CD4-positive, alpha-beta T cell (primary cell): ENCODE data around the gene CRHBP. TPM values are rescaled to one million over a fixed set of nuclear protein-coding genes. Genes with fewer than 3 reads are reported as not detected.
"Not testable (repeated sequence)": the region's sequence is repeated elsewhere in the genome, so short reads cannot be mapped to it uniquely, and the experiment has no call there.

Experiments used
- ATAC-seq: fragments of 200-7000 bp; cut with Tn5 transposase; one replicate; pipeline ENCODE4 v1.10.0; 2022; ENCODE audit warnings: mild to moderate bottlenecking; ENCODE audit not compliant: poor library complexity
- CTCF ChIA-PET: fragments of 350-600 bp; sonication (Branson Sonifier 250); formaldehyde crosslinking; loops from one replicate; lab custom pipeline; 2021; ENCODE audit warnings: antibody characterized with exemption, inconsistent platforms; lab: Charles Lee
- POLR2A ChIA-PET: fragments of 350-600 bp; sonication (Branson Sonifier 250); formaldehyde crosslinking; loops from one replicate; lab custom pipeline; 2021; ENCODE audit warnings: antibody characterized with exemption, inconsistent platforms; lab: Charles Lee
- DNase-seq, 14 experiments: peaks; one replicate each; pipeline ENCODE4 v3.0.0-alpha.2; 2013 to 2020; ENCODE audit warnings: mixed read lengths in 2 of 14
- H3K27ac ChIP-seq, 2 donors: one replicate each; pipeline versions ENCODE4 v1.5.1 to v1.7.0; 2013; ENCODE audit warnings: low read length in 2 of 2, low read depth in 1 of 2, mild to moderate bottlenecking in 1 of 2
- H3K27me3 ChIP-seq, 2 experiments: 1 replicate in 1 of 2; 2 replicates in 1 of 2; pipeline versions ENCODE4 v1.6.1 to v1.7.0; 2013; ENCODE audit warnings: low read length in 2 of 2, control low read depth in 1 of 2, mild to moderate bottlenecking in 1 of 2, moderate library complexity in 1 of 2; ENCODE audit not compliant: insufficient read depth in 2 of 2, control insufficient read depth in 1 of 2
- H3K36me3 ChIP-seq: one replicate; pipeline ENCODE4 v1.6.1; 2013; ENCODE audit warnings: low read length, control low read depth; ENCODE audit not compliant: insufficient read depth
- H3K4me1 ChIP-seq: one replicate; pipeline ENCODE4 v1.6.1; 2013; ENCODE audit warnings: low read length, control low read depth; ENCODE audit not compliant: insufficient read depth
- H3K4me3 ChIP-seq: one replicate; pipeline ENCODE4 v1.5.1; 2013; ENCODE audit warnings: mild to moderate bottlenecking, low read length, moderate library complexity
- H3K9me3 ChIP-seq, 2 experiments: 1 replicate in 1 of 2; 2 replicates in 1 of 2; pipeline versions ENCODE4 v1.6.1 to v1.7.0; 2013; ENCODE audit warnings: low read length in 2 of 2, mild to moderate bottlenecking in 2 of 2, control low read depth in 1 of 2, moderate library complexity in 1 of 2; ENCODE audit not compliant: control insufficient read depth in 1 of 2, insufficient read depth in 1 of 2
- H3K27ac Mint-ChIP-seq: one replicate; pipeline ENCODE4 v1.8.0; 2020; ENCODE audit warnings: mixed read lengths
- H3K27me3 Mint-ChIP-seq: one replicate; pipeline ENCODE4 v1.8.0; 2021; ENCODE audit warnings: mixed read lengths
- H3K36me3 Mint-ChIP-seq: one replicate; pipeline ENCODE4 v1.8.0; 2021; ENCODE audit warnings: low read depth, mixed read lengths
- H3K4me1 Mint-ChIP-seq: one replicate; pipeline ENCODE4 v1.8.0; 2021; ENCODE audit warnings: low read depth, mixed read lengths
- H3K4me3 Mint-ChIP-seq: one replicate; pipeline ENCODE4 v1.8.0; 2020; ENCODE audit warnings: mild to moderate bottlenecking, mixed read lengths
- H3K9me3 Mint-ChIP-seq: one replicate; pipeline ENCODE4 v1.8.0; 2020; ENCODE audit warnings: mixed read lengths
- intact Hi-C, 2 experiments: fragments of 100-400 bp; cut with DNase I in 1 of 2; cut with micrococcal nuclease in 1 of 2; formaldehyde crosslinking; loops; one replicate each; pipeline versions ENCODE4 v1.15.1 to v1.9.0; 2023 to 2025; cut with DNase I, micrococcal nuclease
- polyA plus RNA-seq, 2 donors: library from polyadenylated mRNA; unstranded; fragments of 120-200 nt; gene quantifications; one replicate each; pipeline ENCODE4 v1.2.1, GENCODE V29; 2013
- total RNA-seq, 174 experiments: library from RNA in 2 of 174; stranded (reverse) in 2 of 174; gene quantifications; one replicate each; pipeline ENCODE4 v1.2.3 and lab custom pipeline; 2021 to 2026
- TF ChIP-seq, protein P1 (sequence below): fragments of 200-600 bp; IDR thresholded peaks from one replicate; pipeline ENCODE4 v1.8.0; 2022; ENCODE audit warnings: antibody characterized with exemption, mild to moderate bottlenecking

The CRHBP gene
- total RNA-seq (not detected), total RNA-seq (lab: John Stamatoyannopoulos, UW) (0 to 9.8 (median 0.86) reads per million in 172 experiments)
- 0.78 TPM for polyA plus RNA-seq (2013, experiment 1 of 2)
- polyA plus RNA-seq (2013, experiment 2 of 2): 0.04 TPM

GRCh38 chr5:76952795-76953536 lies at the start of gene CRHBP:
Gene CRHBP (plus strand): TSS chr5:76953045. CDS start chr5:76953135, 90 bp downstream.
- Mint-ChIP-seq H3K4me3 (no peak within 1 kb of the TSS), H3K27ac (no peak within 1 kb of the TSS), H3K27me3 (peaks cover 53% of the 10 kb centered on the region), H3K4me1 (no peaks in the 10 kb centered on the region), H3K9me3 (no peaks in the 10 kb centered on the region), H3K36me3 (no peaks in the 10 kb centered on the region)
- no peak for ATAC-seq
- POLR2A ChIA-PET: no interaction called here
- H3K4me3 ChIP-seq: no peak within 1 kb of the TSS
- peaks cover 21 to 44% of the 10 kb centered on the region in 2 experiments for H3K27me3 ChIP-seq
- H3K27ac ChIP-seq: no peak within 1 kb of the TSS
- no peaks in the 10 kb centered on the region for H3K36me3 ChIP-seq
- CTCF ChIA-PET: no interaction called here
- peaks cover 13% of the 10 kb centered on the region for H3K4me1 ChIP-seq
- intact Hi-C loops: no loop called here
- DNase-seq: no peak
- TF ChIP-seq, protein P1, sequence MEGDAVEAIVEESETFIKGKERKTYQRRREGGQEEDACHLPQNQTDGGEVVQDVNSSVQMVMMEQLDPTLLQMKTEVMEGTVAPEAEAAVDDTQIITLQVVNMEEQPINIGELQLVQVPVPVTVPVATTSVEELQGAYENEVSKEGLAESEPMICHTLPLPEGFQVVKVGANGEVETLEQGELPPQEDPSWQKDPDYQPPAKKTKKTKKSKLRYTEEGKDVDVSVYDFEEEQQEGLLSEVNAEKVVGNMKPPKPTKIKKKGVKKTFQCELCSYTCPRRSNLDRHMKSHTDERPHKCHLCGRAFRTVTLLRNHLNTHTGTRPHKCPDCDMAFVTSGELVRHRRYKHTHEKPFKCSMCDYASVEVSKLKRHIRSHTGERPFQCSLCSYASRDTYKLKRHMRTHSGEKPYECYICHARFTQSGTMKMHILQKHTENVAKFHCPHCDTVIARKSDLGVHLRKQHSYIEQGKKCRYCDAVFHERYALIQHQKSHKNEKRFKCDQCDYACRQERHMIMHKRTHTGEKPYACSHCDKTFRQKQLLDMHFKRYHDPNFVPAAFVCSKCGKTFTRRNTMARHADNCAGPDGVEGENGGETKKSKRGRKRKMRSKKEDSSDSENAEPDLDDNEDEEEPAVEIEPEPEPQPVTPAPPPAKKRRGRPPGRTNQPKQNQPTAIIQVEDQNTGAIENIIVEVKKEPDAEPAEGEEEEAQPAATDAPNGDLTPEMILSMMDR: no peak
- no peaks in the 10 kb centered on the region for H3K9me3 ChIP-seq

DNA sequence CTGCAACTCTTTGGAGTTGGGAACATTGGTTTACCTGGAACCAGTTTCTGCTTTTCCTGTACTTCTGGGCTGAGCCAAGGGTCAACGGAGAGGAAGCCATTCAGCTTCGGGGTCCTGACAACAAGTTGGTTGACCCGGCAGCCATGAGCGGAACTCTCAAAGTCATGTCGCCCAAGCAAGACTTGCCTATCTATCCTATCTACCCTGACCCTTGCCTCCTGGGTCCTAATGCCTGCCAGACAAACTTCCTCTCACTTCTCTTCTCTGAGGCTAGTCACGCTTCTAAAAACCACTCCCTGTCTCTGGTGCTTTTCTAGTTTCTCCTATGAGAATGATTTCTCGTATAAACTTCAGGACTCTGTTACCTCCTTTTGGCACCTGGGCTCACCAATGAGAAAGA lies 44.7 kb upstream of the CRHBP start:
- H3K9me3 ChIP-seq: no peaks in the 10 kb centered on the region

GRCh38 chr5:76910344-76910933 lies 42.4 kb upstream of the CRHBP start:
- H3K36me3 ChIP-seq, ATAC-seq, intact Hi-C loops, DNase-seq, H3K27ac ChIP-seq, H3K4me3 ChIP-seq, H3K27me3 Mint-ChIP-seq, H3K27ac Mint-ChIP-seq, H3K27me3 ChIP-seq, H3K4me1 Mint-ChIP-seq, H3K36me3 Mint-ChIP-seq, POLR2A ChIA-PET, H3K4me3 Mint-ChIP-seq, H3K4me1 ChIP-seq, H3K9me3 ChIP-seq, CTCF ChIA-PET, H3K9me3 Mint-ChIP-seq: not testable (repeated sequence)

More for the DNA sequence above, 44.7 kb upstream of the CRHBP start:
- no peaks in the 10 kb centered on the region for H3K4me1 Mint-ChIP-seq
- ChIA-PET POLR2A (no interaction called here), CTCF (no interaction called here)
- no peaks in the 10 kb centered on the region for H3K36me3 Mint-ChIP-seq
- no peak overlapping the region for H3K4me3 Mint-ChIP-seq
- H3K9me3 Mint-ChIP-seq: no peaks in the 10 kb centered on the region
- DNase-seq: no peak
- H3K36me3 ChIP-seq: no peaks in the 10 kb centered on the region
- H3K4me1 ChIP-seq: no peaks in the 10 kb centered on the region
- TF ChIP-seq, protein P1: no peak
- H3K4me3 ChIP-seq: no peak overlapping the region
- H3K27ac Mint-ChIP-seq: no peak overlapping the region
- intact Hi-C loops: no loop called here
- no peaks in the 10 kb centered on the region for H3K27me3 ChIP-seq
- ATAC-seq: no peak
- no peaks in the 10 kb centered on the region for H3K27me3 Mint-ChIP-seq
- H3K27ac ChIP-seq: no peak overlapping the region

- H3K27me3 Mint-ChIP-seq, H3K36me3 ChIP-seq, H3K36me3 Mint-ChIP-seq, H3K9me3 Mint-ChIP-seq, H3K4me1 Mint-ChIP-seq, POLR2A ChIA-PET, H3K9me3 ChIP-seq, ATAC-seq, intact Hi-C loops, DNase-seq, H3K4me1 ChIP-seq, H3K27ac ChIP-seq, H3K27ac Mint-ChIP-seq, CTCF ChIA-PET, H3K4me3 ChIP-seq, H3K27me3 ChIP-seq, H3K4me3 Mint-ChIP-seq: not testable (repeated sequence)
These were observed 38.2 kb upstream of the CRHBP start for GRCh38 chr5:76914671-76915070.
